Stimulated activated CD4-positive, alpha-beta T cell treated with anti-CD3 and anti-CD28 coated beads, Interleukin-4, amount 100 ng/mL, for 48 hours (primary cell): ENCODE data around the gene C5orf24.
"Not testable (repeated sequence)": the region's sequence is repeated elsewhere in the genome, so short reads cannot be mapped to it uniquely, and the experiment has no call there.

Source experiments
- DNase-seq, 2 donors: peaks; one replicate each; pipeline ENCODE4 v3.0.0-alpha.2; 2020; ENCODE audit warnings: low read depth in 2 of 2

C5orf24 gene

GRCh38 chr5:134857401-134857800 is 11.6 kb downstream of the C5orf24 start:
- DNase-seq = no peak

DNA sequence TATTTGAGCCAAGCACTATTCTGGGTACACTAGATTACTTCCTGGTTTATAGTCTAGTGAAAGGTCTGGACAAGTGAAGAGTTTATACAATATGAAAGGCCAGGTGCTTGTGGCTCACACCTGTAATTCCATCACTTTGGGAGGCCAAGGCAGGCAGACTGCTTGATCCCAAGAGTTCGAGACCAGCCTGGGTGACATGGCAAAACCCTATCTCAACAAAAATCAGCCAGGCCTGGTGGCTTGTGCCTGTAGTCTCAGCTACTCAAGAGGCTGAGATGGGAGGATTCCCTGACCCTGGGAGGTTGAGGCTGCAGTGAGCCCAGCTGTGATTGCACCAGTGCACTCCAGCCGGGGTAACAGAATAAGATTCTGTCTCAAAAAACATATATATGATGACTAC is 18.9 kb downstream of the C5orf24 start:
- DNase-seq = no peak

DNA sequence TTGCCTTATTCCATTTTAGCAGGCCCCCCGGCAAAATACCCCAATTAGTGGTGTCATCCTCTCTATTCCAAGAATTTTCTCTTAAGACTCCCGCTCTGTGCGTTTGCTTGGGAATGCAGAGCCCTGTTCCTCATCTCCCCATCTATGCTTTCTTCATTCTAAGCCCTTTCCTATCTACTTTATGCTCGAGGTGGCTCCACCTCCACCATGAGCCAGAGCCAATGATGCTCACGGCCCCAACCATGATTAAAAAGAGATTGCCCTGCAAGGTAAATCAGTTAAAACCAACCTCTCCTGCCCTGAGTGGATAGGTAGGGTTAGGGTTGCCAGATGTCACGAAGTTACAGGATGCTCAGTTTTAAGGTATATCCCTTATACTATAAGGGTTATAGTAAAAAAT is 27.7 kb downstream of the C5orf24 start:
- DNase-seq = peak; percentile 8 to 12

DNA sequence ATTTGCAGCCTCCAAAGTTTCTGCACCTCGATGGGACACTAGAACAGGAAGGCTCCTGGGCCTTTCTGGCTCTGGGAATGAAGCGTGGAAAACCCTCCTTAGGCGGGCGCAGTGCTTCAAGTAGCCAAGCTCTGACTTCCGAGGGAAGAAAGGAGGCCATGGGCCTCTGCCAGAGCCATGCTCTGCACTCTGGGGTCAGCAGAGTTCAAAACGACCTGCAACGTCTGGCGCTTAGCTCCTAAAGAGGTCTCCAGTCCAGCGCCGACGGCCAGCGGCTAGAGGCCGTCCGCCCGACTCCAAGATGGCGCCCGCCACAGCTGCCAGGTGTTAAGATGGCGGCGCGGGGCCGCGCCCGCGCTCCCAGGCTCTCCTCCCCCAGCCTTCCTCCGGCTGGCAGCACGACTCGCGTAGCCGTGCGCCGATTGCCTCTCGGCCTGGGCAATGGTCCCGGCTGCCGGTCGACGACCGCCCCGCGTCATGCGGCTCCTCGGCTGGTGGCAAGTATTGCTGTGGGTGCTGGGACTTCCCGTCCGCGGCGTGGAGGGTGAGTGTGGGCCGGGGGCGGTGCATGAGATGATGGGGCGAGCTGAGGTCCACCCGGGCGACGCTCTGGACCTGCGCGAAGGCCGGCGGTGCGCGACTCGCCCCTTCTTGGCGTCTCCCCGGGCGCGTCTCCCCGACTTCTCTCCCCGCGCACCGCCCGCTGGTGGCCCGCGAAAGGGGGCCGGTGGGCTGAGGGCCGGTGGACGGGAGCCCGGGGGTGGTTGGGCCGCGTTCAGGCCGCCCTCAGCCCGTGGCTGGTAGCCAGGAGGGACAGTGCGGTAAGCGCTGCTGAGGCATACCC is 28.4 kb downstream of the C5orf24 start, which contains the start of gene TXNDC15:
Gene TXNDC15, plus strand, starts transcription at position 385 of the 844 bp plus-strand sequence. Its CDS starts 57 bp downstream, at position 442.
- DNase-seq = peak; percentile 71 to 74

DNA sequence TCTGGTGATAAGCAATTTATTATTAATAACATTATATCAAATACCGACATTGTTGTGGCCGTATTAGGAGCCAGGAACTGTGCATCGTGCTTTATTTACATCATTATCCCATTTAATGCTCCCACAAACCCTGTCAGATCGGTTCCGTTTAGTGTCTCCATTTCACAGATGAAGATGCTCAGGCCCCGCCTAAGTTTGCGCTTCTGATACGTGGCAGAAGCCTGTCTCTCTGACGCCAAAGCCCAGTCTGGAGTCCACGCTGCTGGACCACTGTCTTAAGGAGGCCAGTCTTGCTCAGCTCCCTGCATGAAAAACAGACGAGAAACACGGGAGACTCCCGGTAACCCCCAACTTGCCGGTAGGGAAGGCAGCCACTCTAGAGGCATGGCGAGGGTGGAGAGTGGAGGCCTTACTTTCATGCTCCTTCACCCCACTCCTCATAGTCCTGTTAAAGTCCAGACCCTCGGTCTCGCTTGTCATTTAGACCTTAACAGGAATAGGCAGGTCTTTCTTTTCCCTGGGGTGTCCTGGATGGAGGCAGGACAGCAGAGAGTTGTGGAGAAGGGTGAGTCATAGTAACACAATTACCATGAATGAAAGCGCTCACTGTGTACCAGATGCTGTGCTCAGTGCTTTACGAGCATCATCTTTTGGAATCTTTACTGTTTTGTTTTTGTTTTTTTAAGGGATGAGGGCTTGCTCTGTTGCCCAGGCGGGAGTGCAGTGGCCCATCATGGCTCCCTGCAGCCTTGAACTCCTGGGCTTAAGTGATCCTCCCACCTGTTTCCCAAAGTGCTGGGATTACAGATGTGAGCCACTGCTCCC is 29.3 kb downstream of the C5orf24 start:
- DNase-seq = peak; percentile 18 to 23

DNA sequence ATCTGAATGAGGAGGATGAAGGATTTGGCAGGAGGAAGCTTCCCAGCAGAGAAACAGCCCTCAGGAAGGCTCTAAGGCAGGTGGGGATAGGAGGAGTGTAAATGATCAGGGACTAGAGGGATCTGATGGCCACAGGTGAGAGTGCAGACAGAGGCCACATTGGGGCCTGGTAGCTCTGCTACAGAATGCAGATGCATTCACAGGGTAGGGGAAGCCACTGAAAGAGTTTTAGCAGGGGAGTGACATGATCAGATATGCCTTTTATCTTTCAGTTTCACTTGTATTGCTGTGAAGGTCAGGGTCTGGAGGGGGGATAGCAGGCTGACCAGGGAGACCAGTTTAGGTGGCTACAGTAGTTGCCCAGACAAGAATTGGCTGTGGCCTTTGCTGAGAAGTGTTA is 31.4 kb downstream of the C5orf24 start:
- no peak for DNase-seq

- DNase-seq = no peak
Measured at GRCh38 chr5:134878403-134878802, 32.6 kb downstream of the C5orf24 start.

- no peak for DNase-seq
Measured at GRCh38 chr5:134879456-134879855, 33.7 kb downstream of the C5orf24 start.

DNA sequence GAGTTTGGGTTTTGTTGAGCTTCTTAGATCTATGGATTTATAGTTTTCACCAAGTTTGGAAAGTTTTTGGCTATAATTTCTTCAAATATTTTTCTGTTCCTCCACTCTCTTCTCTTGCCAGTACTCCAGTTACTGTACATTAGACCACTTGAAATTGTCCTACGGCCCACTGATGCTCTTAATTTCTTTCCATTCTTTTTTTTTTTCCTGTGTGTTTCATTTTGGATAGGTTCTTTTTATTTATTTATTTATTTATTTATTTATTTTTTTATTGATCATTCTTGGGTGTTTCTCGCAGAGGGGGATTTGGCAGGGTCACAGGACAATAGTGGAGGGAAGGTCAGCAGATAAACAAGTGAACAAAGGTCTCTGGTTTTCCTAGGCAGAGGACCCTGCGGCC is 35.2 kb downstream of the C5orf24 start:
- not testable (repeated sequence) for DNase-seq

GRCh38 chr5:134881711-134882110 is 35.9 kb downstream of the C5orf24 start:
- not testable (repeated sequence) for DNase-seq

DNA sequence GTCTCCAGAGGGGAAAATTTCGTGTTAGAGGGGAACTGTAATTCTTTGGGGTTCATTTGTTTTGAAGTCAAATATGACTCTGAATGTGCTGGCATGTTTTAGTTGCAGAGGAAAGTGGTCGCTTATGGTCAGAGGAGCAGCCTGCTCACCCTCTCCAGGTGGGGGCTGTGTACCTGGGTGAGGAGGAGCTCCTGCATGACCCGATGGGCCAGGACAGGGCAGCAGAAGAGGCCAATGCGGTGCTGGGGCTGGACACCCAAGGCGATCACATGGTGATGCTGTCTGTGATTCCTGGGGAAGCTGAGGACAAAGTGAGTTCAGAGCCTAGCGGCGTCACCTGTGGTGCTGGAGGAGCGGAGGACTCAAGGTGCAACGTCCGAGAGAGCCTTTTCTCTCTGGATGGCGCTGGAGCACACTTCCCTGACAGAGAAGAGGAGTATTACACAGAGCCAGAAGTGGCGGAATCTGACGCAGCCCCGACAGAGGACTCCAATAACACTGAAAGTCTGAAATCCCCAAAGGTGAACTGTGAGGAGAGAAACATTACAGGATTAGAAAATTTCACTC is 41.9 kb downstream of the C5orf24 start:
- no peak for DNase-seq

DNA sequence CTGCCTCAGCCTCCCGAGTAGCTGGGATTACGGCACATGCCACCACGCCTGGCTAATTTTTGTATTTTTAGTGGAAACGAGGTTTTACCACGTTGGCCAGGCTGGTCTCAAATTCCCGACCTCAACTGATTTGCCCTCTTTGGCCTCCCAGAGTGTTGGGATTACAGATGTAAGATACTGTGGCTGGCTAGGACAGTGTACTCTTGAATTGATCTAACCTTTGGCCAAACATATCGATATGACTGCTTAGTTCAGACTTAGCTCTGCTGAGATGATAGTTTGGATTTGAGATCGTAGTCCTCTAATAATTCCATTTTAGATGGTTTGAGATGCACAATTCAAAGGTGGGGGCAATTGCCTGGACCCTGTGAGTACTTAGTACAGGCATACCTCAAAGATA is 43.6 kb downstream of the C5orf24 start:
- DNase-seq = no peak

GRCh38 chr5:134891473-134891872 is 45.7 kb downstream of the C5orf24 start:
- no peak for DNase-seq

- no peak for DNase-seq
Measured at GRCh38 chr5:134892282-134892681, 46.5 kb downstream of the C5orf24 start.

- no peak for DNase-seq
Measured at GRCh38 chr5:134892926-134893325, 47.2 kb downstream of the C5orf24 start.

- DNase-seq = no peak
Measured at GRCh38 chr5:134893748-134894505, 48.2 kb downstream of the C5orf24 start.

- DNase-seq = no peak
Measured at GRCh38 chr5:134902071-134902801, 56.5 kb downstream of the C5orf24 start.

- peak; percentile 90 to 91 for DNase-seq
Measured at GRCh38 chr5:134904610-134905245, 59.0 kb downstream of the C5orf24 start, which contains the start of gene PCBD2. PCBD2 (plus strand) TSS chr5:134905131; CDS start chr5:134905140, 9 bp downstream.

DNA sequence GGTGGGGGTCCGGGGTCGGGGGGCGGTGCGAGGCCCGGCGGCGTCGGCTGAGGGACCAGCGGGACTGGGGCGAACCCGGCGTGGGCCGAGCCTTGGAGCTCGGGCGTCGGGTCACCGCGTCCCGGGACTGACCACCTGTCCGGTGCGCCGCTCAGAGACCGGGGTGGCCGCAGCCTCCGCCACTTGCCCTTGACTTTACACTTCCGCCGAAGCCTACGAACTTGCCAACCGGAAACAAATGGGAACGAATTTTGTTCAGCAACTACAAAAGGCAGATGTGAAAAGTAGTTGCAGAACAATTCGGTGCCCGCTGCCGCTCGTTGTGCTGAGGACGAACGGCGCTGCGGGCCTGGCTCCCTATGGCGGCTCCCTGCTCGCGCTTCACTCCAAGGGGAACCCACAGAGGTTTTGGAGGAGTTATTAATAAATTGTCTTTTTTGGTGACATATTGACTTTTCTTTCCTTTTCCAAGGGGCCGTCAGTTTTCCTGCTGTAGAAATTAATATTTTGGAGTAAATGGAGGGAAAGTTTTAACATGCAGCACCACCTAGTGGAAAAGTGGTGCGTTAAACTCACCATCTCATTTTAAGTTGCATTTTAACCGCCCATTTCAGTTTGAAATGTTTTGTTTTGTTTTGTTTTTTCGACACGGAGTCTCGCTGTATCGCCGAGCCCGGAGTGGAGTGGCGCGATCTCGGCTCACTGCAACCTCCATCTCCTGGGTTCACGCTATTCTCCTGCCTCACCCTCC is 59.7 kb downstream of the C5orf24 start:
- peak; percentile 46 to 48 for DNase-seq

- DNase-seq = no peak
Measured at GRCh38 chr5:134906811-134907210, 61.0 kb downstream of the C5orf24 start.
